Brain microvascular endothelial cell (primary cell): Measurements from ENCODE around the gene TFDP1.

Source experiments
- DNase-seq: peaks from one replicate; pipeline ENCODE4 v3.0.0-alpha.2; 2020
- H3K27ac ChIP-seq: fragments of 250-450 bp; sonication (Bioruptor Pico); 2 replicates; pipeline ENCODE4 v1.5.1; 2020; ENCODE audit warnings: mild to moderate bottlenecking, moderate library complexity
- H3K27me3 ChIP-seq: fragments of 250-450 bp; sonication (Bioruptor Pico); replicated peaks from 2 replicates; pipeline ENCODE4 v1.5.1; 2020; ENCODE audit warnings: mild to moderate bottlenecking
- H3K36me3 ChIP-seq: fragments of 250-450 bp; sonication (Bioruptor Pico); replicated peaks from 2 replicates; pipeline ENCODE4 v1.5.1; 2020; ENCODE audit warnings: mild to moderate bottlenecking
- H3K4me3 ChIP-seq: 2 replicates; pipeline ENCODE4 v1.5.1; 2011; ENCODE audit warnings: low read depth, mild to moderate bottlenecking, control low read depth, low read length, moderate library complexity
- in situ Hi-C: cut with HindIII; loops from 2 replicates; pipeline ENCODE4 v1.10.0; 2017; ENCODE audit warnings: low sequenced_read_pairs, low pct_ligation_motif_present
- TF ChIP-seq, protein P1 (sequence below): IDR thresholded peaks from 2 replicates; pipeline ENCODE4 v1.5.1; 2011; ENCODE audit warnings: low read depth, mild to moderate bottlenecking, moderate library complexity, low read length, control low read depth, inconsistent platforms; ENCODE audit errors: missing control alignments

TFDP1 gene

DNA sequence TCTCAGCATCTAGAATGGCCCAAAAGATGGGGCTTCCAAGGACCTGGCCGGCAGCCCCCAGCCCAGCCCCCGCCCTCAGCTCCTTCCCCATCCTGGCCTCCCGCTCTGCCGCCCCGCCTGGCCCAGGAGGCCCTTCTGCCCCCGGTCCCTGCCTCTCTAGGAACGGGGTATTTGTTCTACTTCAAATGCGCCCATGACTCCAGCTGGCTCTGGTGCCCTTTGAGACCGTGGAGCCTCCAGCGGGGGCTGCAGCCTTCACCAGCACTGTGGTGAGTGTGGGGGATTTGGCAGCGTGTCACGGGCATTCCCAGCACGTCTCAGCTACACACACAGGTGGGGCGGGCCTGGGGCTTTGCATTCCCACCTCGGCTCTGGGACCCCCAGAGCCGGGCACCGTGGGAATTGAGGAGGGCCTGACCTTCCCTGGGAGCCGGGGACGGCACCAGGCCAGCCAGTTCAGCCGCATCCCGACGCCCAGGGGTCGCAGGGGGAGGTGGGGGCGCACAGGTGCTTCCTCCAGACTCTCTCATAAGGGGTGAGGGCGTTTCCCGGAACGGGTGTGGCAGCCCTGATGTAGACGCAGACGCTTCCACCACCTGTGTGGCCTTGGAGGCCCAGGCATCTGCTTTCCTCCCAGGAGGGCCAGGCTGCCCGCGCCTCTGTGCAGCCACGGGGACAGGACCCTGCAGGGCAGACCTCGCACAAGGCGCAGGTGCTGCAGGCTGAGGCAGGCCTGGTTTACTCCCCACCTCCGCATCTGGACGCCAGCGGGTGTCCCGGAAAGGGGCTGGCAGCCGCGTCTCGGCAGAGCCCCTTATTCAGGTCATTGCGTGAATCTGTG lies 72.5 kb downstream of the TFDP1 start:
- TF ChIP-seq, protein P1, sequence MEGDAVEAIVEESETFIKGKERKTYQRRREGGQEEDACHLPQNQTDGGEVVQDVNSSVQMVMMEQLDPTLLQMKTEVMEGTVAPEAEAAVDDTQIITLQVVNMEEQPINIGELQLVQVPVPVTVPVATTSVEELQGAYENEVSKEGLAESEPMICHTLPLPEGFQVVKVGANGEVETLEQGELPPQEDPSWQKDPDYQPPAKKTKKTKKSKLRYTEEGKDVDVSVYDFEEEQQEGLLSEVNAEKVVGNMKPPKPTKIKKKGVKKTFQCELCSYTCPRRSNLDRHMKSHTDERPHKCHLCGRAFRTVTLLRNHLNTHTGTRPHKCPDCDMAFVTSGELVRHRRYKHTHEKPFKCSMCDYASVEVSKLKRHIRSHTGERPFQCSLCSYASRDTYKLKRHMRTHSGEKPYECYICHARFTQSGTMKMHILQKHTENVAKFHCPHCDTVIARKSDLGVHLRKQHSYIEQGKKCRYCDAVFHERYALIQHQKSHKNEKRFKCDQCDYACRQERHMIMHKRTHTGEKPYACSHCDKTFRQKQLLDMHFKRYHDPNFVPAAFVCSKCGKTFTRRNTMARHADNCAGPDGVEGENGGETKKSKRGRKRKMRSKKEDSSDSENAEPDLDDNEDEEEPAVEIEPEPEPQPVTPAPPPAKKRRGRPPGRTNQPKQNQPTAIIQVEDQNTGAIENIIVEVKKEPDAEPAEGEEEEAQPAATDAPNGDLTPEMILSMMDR = no peak
- H3K27ac ChIP-seq = no peak overlapping the region
- no peaks in the 10 kb centered on the region for H3K36me3 ChIP-seq
- no peak overlapping the region for H3K4me3 ChIP-seq
- no peak for DNase-seq
- no peaks in the 10 kb centered on the region for H3K27me3 ChIP-seq
- in situ Hi-C loops = no loop called here

DNA sequence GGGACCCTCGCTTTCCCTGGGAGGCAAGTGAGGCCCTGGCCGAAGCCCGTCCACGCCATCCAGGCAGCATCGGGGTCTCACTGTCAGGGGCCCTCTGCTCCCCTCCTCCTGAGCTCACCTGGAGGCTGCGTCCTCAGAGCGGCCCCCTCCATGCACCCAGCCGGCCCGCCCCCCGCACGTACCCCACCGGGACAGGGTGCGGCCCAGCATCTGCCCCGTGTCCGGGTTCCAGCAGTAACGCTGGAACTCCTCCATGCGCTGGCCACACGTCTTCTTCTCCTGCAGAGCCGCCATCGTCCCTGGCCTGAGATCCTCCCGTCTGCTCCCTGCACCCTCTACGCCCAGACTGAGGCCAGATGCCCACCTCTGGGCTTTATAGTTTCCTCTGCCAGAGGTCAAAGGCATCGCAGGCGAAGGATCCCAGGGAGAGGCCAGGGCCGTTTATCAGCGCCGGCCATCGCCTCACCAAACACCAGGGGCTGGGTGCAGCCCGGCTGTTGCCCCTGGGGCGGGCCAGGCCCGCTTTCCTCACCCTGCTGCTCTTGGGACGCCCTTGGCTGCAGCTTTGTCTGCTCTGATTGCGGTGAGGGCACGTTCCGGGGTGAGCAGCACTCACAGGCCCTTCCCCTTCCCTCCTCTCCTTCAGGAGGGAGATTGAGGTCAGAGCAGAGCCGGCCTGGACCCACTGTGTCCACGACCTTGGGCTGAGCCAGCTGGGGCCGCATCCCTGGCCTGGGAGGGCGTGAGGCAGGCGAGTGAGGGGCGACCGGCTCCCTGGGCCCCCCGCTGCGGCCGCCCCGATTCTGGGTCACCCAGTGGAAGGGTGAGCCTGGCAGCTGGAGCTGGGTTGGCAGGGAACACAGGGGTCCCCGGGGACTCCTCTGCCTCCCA lies 73.5 kb downstream of the TFDP1 start, which contains the start of gene ATP4B:
ATP4B (minus strand) TSS at position 348 of the 891 bp plus-strand sequence; CDS start at position 294, 54 bp downstream.
- H3K27ac ChIP-seq = no peak within 1 kb of the TSS
- TF ChIP-seq, protein P1 = no peak
- in situ Hi-C loops = no loop called here
- no peak within 1 kb of the TSS for H3K4me3 ChIP-seq
- no peak for DNase-seq
- H3K27me3 ChIP-seq = no peaks in the 10 kb centered on the region
- no peaks in the 10 kb centered on the region for H3K36me3 ChIP-seq

DNA sequence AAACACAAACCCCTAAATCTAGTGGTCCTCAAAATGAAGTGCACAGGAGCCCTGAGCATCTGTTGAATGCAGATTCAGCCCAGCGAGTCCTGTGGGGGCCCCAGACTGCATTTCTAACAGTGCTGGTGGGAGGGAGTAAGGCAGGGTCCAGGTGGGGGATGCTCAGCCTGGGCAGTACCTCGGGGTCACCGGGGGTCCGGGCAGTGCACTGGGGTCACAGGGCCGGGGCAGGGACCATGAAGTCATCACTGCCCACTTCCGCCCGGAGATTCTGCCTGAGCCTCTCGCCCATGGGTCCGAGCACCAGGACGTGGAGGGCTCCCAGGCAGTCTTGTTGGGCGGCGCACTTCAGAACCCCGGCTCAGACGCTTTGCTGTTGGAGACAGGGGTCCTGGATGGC lies 74.3 kb downstream of the TFDP1 start:
- in situ Hi-C loops = no loop called here
- no peak overlapping the region for H3K27ac ChIP-seq
- no peaks in the 10 kb centered on the region for H3K36me3 ChIP-seq
- TF ChIP-seq, protein P1 = no peak
- DNase-seq = no peak
- no peak overlapping the region for H3K4me3 ChIP-seq
- H3K27me3 ChIP-seq = no peaks in the 10 kb centered on the region

DNA sequence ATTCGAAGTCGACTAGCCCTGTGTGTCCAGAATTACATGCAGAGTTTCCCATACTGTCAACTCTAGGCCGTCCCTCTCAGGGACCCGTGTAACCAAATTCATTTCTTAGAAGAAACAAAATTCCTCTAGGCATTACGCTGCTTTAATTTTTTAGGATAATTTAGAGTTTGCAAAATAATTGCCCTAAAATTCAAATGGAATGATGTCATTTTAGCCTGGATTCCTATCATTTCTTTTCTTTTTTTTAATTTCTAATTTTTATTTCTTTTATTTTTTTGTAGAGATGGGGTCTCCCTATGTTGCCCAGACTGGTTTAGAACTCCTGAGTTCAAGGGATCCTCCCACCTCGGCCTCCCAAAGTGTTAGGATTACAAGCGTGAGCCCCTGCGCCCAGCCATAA lies 74.8 kb downstream of the TFDP1 start:
- Histone ChIP-seq H3K36me3 (no peaks in the 10 kb centered on the region), H3K4me3 (no peak overlapping the region)
- in situ Hi-C loops = no loop called here

DNA sequence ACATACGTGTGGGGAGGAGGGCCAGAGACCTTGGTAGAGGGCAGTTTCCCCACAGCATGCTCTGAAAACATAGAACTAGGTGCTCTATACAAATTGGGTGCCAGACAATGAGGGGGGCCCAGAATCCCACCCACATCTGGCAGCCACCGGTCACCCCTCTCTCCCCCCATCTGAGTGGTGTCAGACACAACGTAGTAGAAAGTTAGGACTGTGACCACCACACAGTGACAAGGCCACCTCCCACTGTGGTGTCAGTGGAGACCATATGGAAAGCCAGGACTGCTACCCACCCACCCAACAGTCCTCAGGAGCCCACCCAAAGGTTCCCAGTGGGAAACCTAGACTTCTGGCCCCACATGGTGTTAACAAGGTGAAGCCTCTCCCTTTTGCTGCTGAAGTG lies 75.5 kb downstream of the TFDP1 start:
- TF ChIP-seq, protein P1 = no peak
- in situ Hi-C loops = no loop called here
- no peak overlapping the region for H3K4me3 ChIP-seq
- H3K27me3 ChIP-seq = no peaks in the 10 kb centered on the region
- no peaks in the 10 kb centered on the region for H3K36me3 ChIP-seq
- no peak for DNase-seq
- H3K27ac ChIP-seq = no peak overlapping the region

More for the DNA sequence above, 74.8 kb downstream of the TFDP1 start:
- TF ChIP-seq, protein P1 = no peak
- Histone ChIP-seq H3K27ac (no peak overlapping the region), H3K27me3 (no peaks in the 10 kb centered on the region)
- no peak for DNase-seq
